Right atrium auricular region (tissue), 2 donors: ENCODE measurements around the gene TMEM92. TPM values are rescaled to one million over a fixed set of nuclear protein-coding genes. Genes with fewer than 3 reads are reported as not detected.
"Not testable (repeated sequence)": the region's sequence is repeated elsewhere in the genome, so short reads cannot be mapped to it uniquely, and the experiment has no call there.

Source experiments
- DNase-seq: peaks from one replicate; pipeline ENCODE4 v3.0.0-alpha.2; 2019; ENCODE audit warnings: low spot score
- H3K27ac ChIP-seq, 2 donors: fragments of 200-600 bp; sonication (generic); 1 replicate in 1 of 2; 2 replicates in 1 of 2; pipeline ENCODE4 v1.5.1; 2016 to 2019
- H3K27me3 ChIP-seq, 2 donors: fragments of 200-600 bp; sonication (generic); one replicate each; pipeline versions ENCODE4 v1.5.1 to v1.6.0; 2017 to 2019
- H3K36me3 ChIP-seq: fragments of 200-600 bp; sonication (generic); one replicate; pipeline ENCODE4 v1.5.1; 2016
- H3K4me1 ChIP-seq, 2 donors: fragments of 200-600 bp; sonication (generic); one replicate each; pipeline versions ENCODE4 v1.5.1 to v1.6.0; 2017 to 2019
- H3K4me3 ChIP-seq, 2 donors: fragments of 200-600 bp; sonication (generic); 1 replicate in 1 of 2; 2 replicates in 1 of 2; pipeline ENCODE4 v1.5.1; 2017 to 2019; ENCODE audit warnings: mild to moderate bottlenecking in 1 of 2, moderate library complexity in 1 of 2
- H3K9me3 ChIP-seq, 2 donors: fragments of 200-600 bp; sonication (generic); one replicate each; pipeline ENCODE4 v1.5.1; 2019
- total RNA-seq, 2 donors: library from RNA; depleted of rRNA; stranded (reverse); fragments of >200 nt; gene quantifications; one replicate each; pipeline ENCODE4 v1.1.0, GENCODE V29; 2016
- TF ChIP-seq, protein P1 (sequence below), 2 donors: fragments of 200-600 bp; sonication (generic); IDR thresholded peaks; one replicate each; pipeline ENCODE4 v1.5.1; 2019; ENCODE audit warnings: antibody characterized with exemption in 2 of 2

The TMEM92 gene
- total RNA-seq, 2 donors from 2014 or later, result not detected

DNA sequence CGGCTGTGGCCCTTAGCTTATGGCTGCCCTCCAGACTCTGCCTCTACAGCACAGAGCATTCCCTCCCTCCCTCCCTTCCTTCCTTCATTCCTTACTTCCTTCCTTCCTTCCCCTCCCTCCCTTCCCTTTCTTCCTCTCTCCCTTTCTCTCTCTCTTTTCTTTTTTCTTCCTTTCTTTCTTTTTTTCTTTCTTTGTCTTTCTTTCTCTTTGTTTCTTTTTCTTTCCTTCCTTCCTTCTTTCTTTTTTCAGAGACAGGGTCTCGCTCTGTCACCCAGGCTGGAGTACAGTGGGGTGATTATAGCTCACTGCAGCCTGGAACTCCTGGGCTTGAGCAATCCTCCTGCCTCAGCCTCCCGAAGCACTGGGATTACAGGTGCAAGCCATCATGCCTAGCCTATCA, 11.7 kb downstream of the TMEM92 start:
- H3K27ac ChIP-seq, result no peak overlapping the region
- H3K9me3 ChIP-seq, result no peaks in the 10 kb centered on the region
- no peak for DNase-seq
- H3K4me1 ChIP-seq, result peaks cover 0 to 23% of the 10 kb centered on the region in 2 donors
- H3K36me3 ChIP-seq, result no peaks in the 10 kb centered on the region
- TF ChIP-seq, protein P1, sequence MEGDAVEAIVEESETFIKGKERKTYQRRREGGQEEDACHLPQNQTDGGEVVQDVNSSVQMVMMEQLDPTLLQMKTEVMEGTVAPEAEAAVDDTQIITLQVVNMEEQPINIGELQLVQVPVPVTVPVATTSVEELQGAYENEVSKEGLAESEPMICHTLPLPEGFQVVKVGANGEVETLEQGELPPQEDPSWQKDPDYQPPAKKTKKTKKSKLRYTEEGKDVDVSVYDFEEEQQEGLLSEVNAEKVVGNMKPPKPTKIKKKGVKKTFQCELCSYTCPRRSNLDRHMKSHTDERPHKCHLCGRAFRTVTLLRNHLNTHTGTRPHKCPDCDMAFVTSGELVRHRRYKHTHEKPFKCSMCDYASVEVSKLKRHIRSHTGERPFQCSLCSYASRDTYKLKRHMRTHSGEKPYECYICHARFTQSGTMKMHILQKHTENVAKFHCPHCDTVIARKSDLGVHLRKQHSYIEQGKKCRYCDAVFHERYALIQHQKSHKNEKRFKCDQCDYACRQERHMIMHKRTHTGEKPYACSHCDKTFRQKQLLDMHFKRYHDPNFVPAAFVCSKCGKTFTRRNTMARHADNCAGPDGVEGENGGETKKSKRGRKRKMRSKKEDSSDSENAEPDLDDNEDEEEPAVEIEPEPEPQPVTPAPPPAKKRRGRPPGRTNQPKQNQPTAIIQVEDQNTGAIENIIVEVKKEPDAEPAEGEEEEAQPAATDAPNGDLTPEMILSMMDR (IDR thresholded peaks at IDR 0.05), result no peak
- H3K27me3 ChIP-seq, result no peaks in the 10 kb centered on the region
- no peak overlapping the region for H3K4me3 ChIP-seq

DNA sequence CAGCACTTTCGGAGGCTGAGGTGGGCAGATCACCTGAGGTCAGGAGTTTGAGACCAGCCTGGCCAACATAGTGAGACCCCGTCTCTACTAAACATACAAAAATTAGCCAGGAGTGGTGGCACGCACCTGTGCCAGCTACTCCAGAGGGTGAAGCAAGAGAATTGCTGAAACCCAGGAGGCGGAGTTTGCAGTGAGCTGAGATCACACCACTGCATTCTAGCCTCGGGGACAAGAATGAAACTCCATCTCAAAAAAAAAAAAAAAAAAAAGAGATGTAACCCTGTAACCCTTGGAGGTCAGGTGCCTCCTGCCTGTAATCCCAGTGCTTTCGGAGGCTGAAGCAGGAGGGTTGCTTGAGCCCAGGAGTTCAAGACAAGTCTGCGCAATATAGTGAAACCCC, 13.0 kb downstream of the TMEM92 start:
- H3K4me3 ChIP-seq, H3K9me3 ChIP-seq, DNase-seq, H3K27ac ChIP-seq, H3K36me3 ChIP-seq, H3K27me3 ChIP-seq: not testable (repeated sequence)
- H3K4me1 ChIP-seq, result peaks cover 0 to 24% of the 10 kb centered on the region in 2 donors

DNA sequence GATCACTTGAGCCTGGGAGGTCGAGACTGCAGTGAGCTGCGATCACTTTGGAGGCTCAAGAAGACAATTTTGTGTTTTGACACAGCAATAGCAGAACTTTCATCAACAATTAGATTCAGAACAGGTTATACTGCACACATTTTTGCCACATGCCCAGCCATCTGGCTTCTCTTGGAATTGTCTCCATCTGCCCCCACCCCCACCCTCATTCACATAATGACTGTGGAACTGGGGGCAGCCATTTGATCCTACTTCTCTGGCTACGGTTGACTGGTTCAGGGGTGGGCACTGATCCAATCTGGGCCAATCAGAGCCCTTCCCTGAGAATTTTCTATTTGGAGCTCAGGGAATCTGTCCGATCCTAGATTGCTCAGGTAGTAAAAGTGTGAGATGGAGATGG, 14.0 kb downstream of the TMEM92 start:
- Histone ChIP-seq H3K27ac (peak overlapping the region in 1 of 2 donors; percentile 82), H3K9me3 (no peaks in the 10 kb centered on the region), H3K4me3 (no peak overlapping the region), H3K27me3 (no peaks in the 10 kb centered on the region), H3K4me1 (peaks cover 0 to 24% of the 10 kb centered on the region in 2 donors), H3K36me3 (no peaks in the 10 kb centered on the region)
- no peak for DNase-seq
- TF ChIP-seq, protein P1 (IDR thresholded peaks at IDR 0.05), result no peak

DNA sequence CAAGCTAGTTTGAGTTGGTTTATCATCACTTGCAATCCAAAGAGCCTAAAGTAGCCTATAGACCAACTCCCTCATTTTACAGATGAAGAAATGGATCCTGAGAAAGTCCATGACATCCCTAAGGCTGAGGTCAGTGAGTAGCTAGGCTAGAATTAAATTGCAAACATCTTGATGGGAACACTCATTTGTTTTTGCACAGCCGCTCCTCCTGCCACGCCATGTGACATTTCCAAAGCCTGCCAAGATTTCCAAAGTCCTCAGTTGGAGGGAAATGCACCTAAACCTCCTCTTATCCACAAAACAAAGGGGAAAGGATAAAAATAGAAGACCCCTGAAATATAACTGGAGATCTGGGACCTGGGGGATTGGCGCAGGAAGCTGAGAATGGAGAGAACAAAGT, 15.0 kb downstream of the TMEM92 start:
- Histone ChIP-seq H3K27ac (peak overlapping the region; percentile 73 to 82), H3K4me1 (peaks cover 0 to 24% of the 10 kb centered on the region in 2 donors), H3K4me3 (peak overlapping the region in 1 of 2 donors; percentile 5), H3K27me3 (no peaks in the 10 kb centered on the region), H3K36me3 (no peaks in the 10 kb centered on the region), H3K9me3 (no peaks in the 10 kb centered on the region)
- TF ChIP-seq, protein P1 (IDR thresholded peaks at IDR 0.05), result no peak
- no peak for DNase-seq

DNA sequence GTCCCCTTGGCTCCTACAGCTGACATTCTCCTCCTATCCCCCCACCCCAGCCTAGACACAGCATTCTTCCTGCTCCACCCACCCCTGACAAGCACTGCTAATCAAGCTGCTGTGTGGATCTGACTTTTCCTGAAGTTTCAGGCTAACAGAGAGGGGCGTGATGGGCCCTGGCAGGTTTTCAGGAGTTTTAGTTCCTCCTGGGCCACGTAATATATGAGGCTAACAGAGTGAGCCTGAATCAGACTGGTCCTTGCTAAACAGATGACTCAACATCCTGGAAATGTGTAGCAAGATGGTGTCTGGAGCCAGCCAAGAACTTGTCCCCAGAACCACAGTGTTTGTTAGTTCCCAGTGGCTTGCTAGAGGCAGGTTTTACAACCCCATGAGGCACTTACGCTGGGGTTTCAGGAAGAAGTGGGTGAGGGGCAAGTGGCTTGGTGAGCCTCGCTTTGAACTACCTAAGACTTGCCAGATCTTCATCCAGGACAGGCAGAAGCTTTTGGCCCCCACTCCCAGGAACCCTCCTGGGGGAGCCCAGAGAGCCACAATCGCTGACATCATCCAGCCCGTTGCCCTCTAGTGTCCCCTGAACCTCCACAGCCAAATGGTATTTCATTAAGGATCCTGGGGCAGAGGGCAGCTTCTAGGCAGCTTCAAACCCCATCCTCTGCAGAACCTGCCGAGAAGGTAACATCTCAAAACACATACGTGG, 15.9 kb downstream of the TMEM92 start:
- Histone ChIP-seq H3K4me1 (peaks cover 0 to 24% of the 10 kb centered on the region in 2 donors), H3K27me3 (no peaks in the 10 kb centered on the region), H3K9me3 (no peaks in the 10 kb centered on the region), H3K27ac (peak overlapping the region; percentile 73 to 82), H3K36me3 (no peaks in the 10 kb centered on the region), H3K4me3 (peak overlapping the region in 1 of 2 donors; percentile 5)
- peak; percentile 95 for DNase-seq
- TF ChIP-seq, protein P1 (IDR thresholded peaks at IDR 0.05), result no peak

DNA sequence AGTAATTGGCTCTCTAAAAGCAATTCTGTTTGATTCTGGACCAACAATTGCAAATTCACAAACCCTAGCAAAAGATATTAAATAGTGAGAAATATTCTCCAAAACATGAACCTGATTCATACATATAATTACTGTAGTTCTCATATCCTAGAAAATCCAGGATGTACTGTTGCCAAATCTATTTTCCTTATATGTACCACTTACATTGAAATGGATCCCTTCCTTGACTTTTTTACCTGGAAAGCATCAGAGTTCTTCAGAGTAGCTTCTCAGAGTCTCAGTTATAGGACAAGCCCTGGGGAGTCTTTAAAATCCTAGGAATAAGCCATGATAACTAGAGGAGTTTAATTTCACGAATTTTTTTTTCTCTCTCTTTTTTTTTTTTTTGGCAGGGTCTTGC, 16.7 kb downstream of the TMEM92 start:
- no peak for DNase-seq
- TF ChIP-seq, protein P1 (IDR thresholded peaks at IDR 0.05), result no peak
- peaks cover 0 to 24% of the 10 kb centered on the region in 2 donors for H3K4me1 ChIP-seq
- peak overlapping the region; percentile 73 to 82 for H3K27ac ChIP-seq
- no peaks in the 10 kb centered on the region for H3K9me3 ChIP-seq
- no peaks in the 10 kb centered on the region for H3K36me3 ChIP-seq
- H3K27me3 ChIP-seq, result no peaks in the 10 kb centered on the region
- H3K4me3 ChIP-seq, result no peak overlapping the region
